ENCODE data around the gene CEACAM8. TPM values are rescaled to one million over a fixed set of nuclear protein-coding genes. Genes with fewer than 3 reads are reported as not detected.

CEACAM8 gene
- total and polyA plus RNA-seq, 3 donors from 2014 or later, result 0.16 TPM; not detected in 2

- H3K27me3 ChIP-seq, result no peaks in the 10 kb centered on the region
- H3K4me1 ChIP-seq, result no peaks in the 10 kb centered on the region
- no peaks in the 10 kb centered on the region for H3K36me3 ChIP-seq (ENCODE audit: low read depth, missing control alignments)
- no peak overlapping the region for H3K4me3 ChIP-seq
- DNase-seq, result no peak
- intact Hi-C loops (cut with DNase I; ENCODE audit: low total_unique reads), result no loop called here
- 65 to 68% methylated on average over 4 of the region's 4 CpGs for WGBS, 2 donors
- H3K27ac ChIP-seq, result no peak overlapping the region
- H3K9me3 ChIP-seq, result no peaks in the 10 kb centered on the region
- TF ChIP-seq POLR2A (IDR thresholded peaks at IDR 0.05), result no peak
- TF ChIP-seq, protein P1, sequence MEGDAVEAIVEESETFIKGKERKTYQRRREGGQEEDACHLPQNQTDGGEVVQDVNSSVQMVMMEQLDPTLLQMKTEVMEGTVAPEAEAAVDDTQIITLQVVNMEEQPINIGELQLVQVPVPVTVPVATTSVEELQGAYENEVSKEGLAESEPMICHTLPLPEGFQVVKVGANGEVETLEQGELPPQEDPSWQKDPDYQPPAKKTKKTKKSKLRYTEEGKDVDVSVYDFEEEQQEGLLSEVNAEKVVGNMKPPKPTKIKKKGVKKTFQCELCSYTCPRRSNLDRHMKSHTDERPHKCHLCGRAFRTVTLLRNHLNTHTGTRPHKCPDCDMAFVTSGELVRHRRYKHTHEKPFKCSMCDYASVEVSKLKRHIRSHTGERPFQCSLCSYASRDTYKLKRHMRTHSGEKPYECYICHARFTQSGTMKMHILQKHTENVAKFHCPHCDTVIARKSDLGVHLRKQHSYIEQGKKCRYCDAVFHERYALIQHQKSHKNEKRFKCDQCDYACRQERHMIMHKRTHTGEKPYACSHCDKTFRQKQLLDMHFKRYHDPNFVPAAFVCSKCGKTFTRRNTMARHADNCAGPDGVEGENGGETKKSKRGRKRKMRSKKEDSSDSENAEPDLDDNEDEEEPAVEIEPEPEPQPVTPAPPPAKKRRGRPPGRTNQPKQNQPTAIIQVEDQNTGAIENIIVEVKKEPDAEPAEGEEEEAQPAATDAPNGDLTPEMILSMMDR (IDR thresholded peaks at IDR 0.05), result no peak
Observed at GRCh38 chr19:42548552-42548951, 46.2 kb downstream of the CEACAM8 start.

- Histone ChIP-seq H3K4me3 (no peak overlapping the region), H3K4me1 (no peaks in the 10 kb centered on the region), H3K9me3 (no peaks in the 10 kb centered on the region), H3K27ac (no peak overlapping the region), H3K36me3 (ENCODE audit: low read depth, missing control alignments) (no peaks in the 10 kb centered on the region), H3K27me3 (no peaks in the 10 kb centered on the region)
- 60 to 75% methylated on average over 2 of the region's 2 CpGs for WGBS, 2 donors
- intact Hi-C loops (cut with DNase I; ENCODE audit: low total_unique reads), result no loop called here
- no peak for DNase-seq
- TF ChIP-seq, protein P1 (IDR thresholded peaks at IDR 0.05), result no peak
- no peak for TF ChIP-seq POLR2A (IDR thresholded peaks at IDR 0.05)
Observed at GRCh38 chr19:42547929-42548328, 46.8 kb downstream of the CEACAM8 start.

DNA sequence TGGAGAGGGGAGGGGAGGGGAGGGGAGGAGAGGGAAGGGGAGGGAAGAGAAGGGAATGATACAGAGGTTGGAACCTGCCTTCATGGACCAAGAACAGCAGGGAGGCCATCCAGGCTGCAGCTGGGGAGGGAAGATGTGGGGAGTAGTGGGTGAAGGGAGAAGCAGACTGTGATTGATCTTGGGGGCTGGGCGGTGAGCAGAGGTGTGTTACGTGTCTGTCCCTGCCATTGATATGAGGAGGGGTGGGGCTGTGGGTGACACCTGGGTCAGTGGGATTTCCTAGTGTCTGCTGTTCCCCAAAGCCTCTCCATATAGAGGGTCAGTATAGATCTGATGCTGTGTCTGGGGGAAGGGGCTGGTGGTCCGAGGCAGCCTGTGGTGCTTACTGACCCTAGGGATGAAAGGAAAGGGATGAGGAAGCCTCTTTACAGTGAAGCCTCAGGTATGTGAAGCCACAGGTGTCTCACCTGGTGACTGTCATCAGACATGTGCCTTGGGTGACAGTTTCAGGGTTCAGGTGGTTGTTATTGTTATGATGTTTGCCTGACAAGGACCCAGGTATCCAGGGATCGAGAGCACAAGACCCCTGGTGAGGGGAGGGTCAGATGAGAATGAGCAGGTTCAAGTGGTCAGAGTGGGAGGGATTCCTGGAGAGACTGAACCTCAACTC is 47.8 kb downstream of the CEACAM8 start:
- no peaks in the 10 kb centered on the region for H3K27me3 ChIP-seq
- H3K27ac ChIP-seq, result no peak overlapping the region
- WGBS, 2 donors, result 87 to 88% methylated on average over 4 of the region's 4 CpGs
- intact Hi-C loops (cut with DNase I; ENCODE audit: low total_unique reads), result no loop called here
- DNase-seq, result no peak
- H3K36me3 ChIP-seq (ENCODE audit: low read depth, missing control alignments), result no peaks in the 10 kb centered on the region
- TF ChIP-seq, protein P1 (IDR thresholded peaks at IDR 0.05), result no peak
- no peak for TF ChIP-seq POLR2A (IDR thresholded peaks at IDR 0.05)
- no peaks in the 10 kb centered on the region for H3K4me1 ChIP-seq
- H3K9me3 ChIP-seq, result no peaks in the 10 kb centered on the region
- H3K4me3 ChIP-seq, result no peak overlapping the region

GRCh38 chr19:42544146-42544545 is 50.6 kb downstream of the CEACAM8 start:
- Histone ChIP-seq H3K4me1 (no peaks in the 10 kb centered on the region), H3K27me3 (no peaks in the 10 kb centered on the region), H3K27ac (no peak overlapping the region), H3K36me3 (ENCODE audit: low read depth, missing control alignments) (no peaks in the 10 kb centered on the region), H3K4me3 (no peak overlapping the region), H3K9me3 (no peaks in the 10 kb centered on the region)
- TF ChIP-seq, protein P1 (IDR thresholded peaks at IDR 0.05), result no peak
- no peak for TF ChIP-seq POLR2A (IDR thresholded peaks at IDR 0.05)
- no peak for DNase-seq
- WGBS, 2 donors, result 82 to 90% methylated on average over 4 of the region's 4 CpGs
- intact Hi-C loops (cut with DNase I; ENCODE audit: low total_unique reads), result no loop called here

GRCh38 chr19:42542791-42543190 is 51.9 kb downstream of the CEACAM8 start:
- no peak for DNase-seq
- intact Hi-C loops (cut with DNase I; ENCODE audit: low total_unique reads), result no loop called here
- H3K36me3 ChIP-seq (ENCODE audit: low read depth, missing control alignments), result no peaks in the 10 kb centered on the region
- no peak for TF ChIP-seq POLR2A (IDR thresholded peaks at IDR 0.05)
- TF ChIP-seq, protein P1 (IDR thresholded peaks at IDR 0.05), result no peak
- H3K27me3 ChIP-seq, result no peaks in the 10 kb centered on the region
- no peaks in the 10 kb centered on the region for H3K9me3 ChIP-seq
- no peaks in the 10 kb centered on the region for H3K4me1 ChIP-seq
- no peak overlapping the region for H3K4me3 ChIP-seq
- no peak overlapping the region for H3K27ac ChIP-seq
- 90 to 100% methylated on average over 1 to 2 of the region's 2 CpGs for WGBS, 2 donors

Data from testis (tissue), 3 donors.